Measurements from ENCODE around the gene CORO1C. TPM values are rescaled to one million over a fixed set of nuclear protein-coding genes. Genes with fewer than 3 reads are reported as not detected.
A peak's percentile ranks its signal among the peaks of the same experiment; 100 is the strongest.

Gene CORO1C
- total and polyA plus RNA-seq, 9 of the 15 experiments (the other 6 are each of a cell fraction or from before 2014, with no cell fraction given) = 55.2 to 280 (median 150) TPM

- TF ChIP-seq HDAC8 (tag; IDR thresholded peaks at IDR 0.05) (peak; percentile 73; the same call in 1 of the 2 replicates), RBM22 (IDR thresholded peaks at IDR 0.05; ENCODE audit: low read depth, low read length, poor library complexity, severe bottlenecking) (no peak), IRF1 (CRISPR knock-in tag; IDR thresholded peaks at IDR 0.05; ENCODE audit: borderline replicate concordance) (no peak), CTBP1 (IDR thresholded peaks at IDR 0.05; ENCODE audit: borderline replicate concordance) (peak; percentile 71; the same call in 1 of the 2 replicates), ARID1B (IDR thresholded peaks at IDR 0.05) (peak; percentile 68), ZNF263 (CRISPR knock-in tag; IDR thresholded peaks at IDR 0.05; ENCODE audit: borderline replicate concordance) (no peak), ZNF785 (CRISPR knock-in tag; IDR thresholded peaks at IDR 0.05) (no peak), IRF2 (CRISPR knock-in tag; IDR thresholded peaks at IDR 0.05) (no peak), TEAD1 (CRISPR knock-in tag; IDR thresholded peaks at IDR 0.05) (no peak), TEAD2 (tag; IDR thresholded peaks at IDR 0.05) (no peak), MAZ (CRISPR knock-in tag; conservative IDR thresholded peaks at IDR 0.05 in 1 of 2, IDR thresholded peaks at IDR 0.05 in 1 of 2) (peak; percentile 71 to 73; a peak in 3 of 4 replicates), NEUROD1 (IDR thresholded peaks at IDR 0.05; ENCODE audit: borderline replicate concordance, low read depth, low read length, partially characterized antibody) (peak; percentile 33), RAD51 (IDR thresholded peaks at IDR 0.05; ENCODE audit: borderline replicate concordance, low read depth) (no peak), DIDO1 (tag; IDR thresholded peaks at IDR 0.05; ENCODE audit: low read depth) (no peak), SNAPC5 (CRISPR knock-in tag; IDR thresholded peaks at IDR 0.05) (no peak), DEAF1 (CRISPR knock-in tag; IDR thresholded peaks at IDR 0.05) (no peak), PML (IDR thresholded peaks at IDR 0.05; ENCODE audit: low read length) (peak; percentile 62; the same call in 1 of the 2 replicates), MAFF (IDR thresholded peaks at IDR 0.05; ENCODE audit: low read length) (no peak), ZNF609 (CRISPR knock-in tag; IDR thresholded peaks at IDR 0.05; ENCODE audit: borderline replicate concordance) (no peak), RHOXF2B (CRISPR knock-in tag; conservative IDR thresholded peaks at IDR 0.05) (no peak), ZNF830 (CRISPR knock-in tag; IDR thresholded peaks at IDR 0.05) (peak; percentile 62; the same call in 1 of the 2 replicates), NCOA2 (IDR thresholded peaks at IDR 0.05; ENCODE audit: partially characterized antibody in 2 of 2) (no peak)
Observed at GRCh38 chr12:108629824-108630476, 101.4 kb downstream of the CORO1C start (continued).
